22Rv1 (cell line): ENCODE measurements around the gene GSKIP.

Source experiments
- H3K27ac ChIP-seq: fragments of 450-650 bp; 2 replicates; pipeline ENCODE4 v1.5.1; 2017
- CTCF ChIP-seq: fragments of 450-650 bp; IDR thresholded peaks from 2 replicates; pipeline ENCODE4 v1.5.1; 2017; ENCODE audit warnings: mild to moderate bottlenecking
- ZFX ChIP-seq: fragments of 450-650 bp; IDR thresholded peaks from 2 replicates; pipeline ENCODE4 v1.6.1; 2017; ENCODE audit warnings: antibody characterized with exemption, borderline replicate concordance

The GSKIP gene

GRCh38 chr14:96362071-96362964 lies 1.0 kb upstream of the GSKIP start:
- TF ChIP-seq CTCF (no peak), ZFX (no peak)
- peak overlapping the region; percentile 79 for H3K27ac ChIP-seq

GRCh38 chr14:96363751-96364336 lies 518 bp downstream of the GSKIP start:
- peak overlapping the region; percentile 79 for H3K27ac ChIP-seq
- TF ChIP-seq CTCF (no peak), ZFX (no peak)

- no peak for TF ChIP-seq ZFX
- no peak for TF ChIP-seq CTCF
- H3K27ac ChIP-seq = no peak overlapping the region
These were observed 1.6 kb downstream of the GSKIP start for GRCh38 chr14:96364962-96365361.

GRCh38 chr14:96368534-96368933 lies 5.2 kb downstream of the GSKIP start:
- TF ChIP-seq CTCF (no peak), ZFX (no peak)

GRCh38 chr14:96370528-96370927 lies 7.2 kb downstream of the GSKIP start:
- no peak for TF ChIP-seq CTCF
- no peak for TF ChIP-seq ZFX
- H3K27ac ChIP-seq = no peak overlapping the region

More at GRCh38 chr14:96368534-96368933, 5.2 kb downstream of the GSKIP start:
- peak overlapping the region; percentile 48 for H3K27ac ChIP-seq

- TF ChIP-seq CTCF (no peak), ZFX (no peak)
- no peak overlapping the region for H3K27ac ChIP-seq
These were observed 10.2 kb downstream of the GSKIP start for GRCh38 chr14:96373538-96373937.

- TF ChIP-seq ZFX = no peak
- no peak overlapping the region for H3K27ac ChIP-seq
These were observed 12.8 kb downstream of the GSKIP start for GRCh38 chr14:96376093-96376492.
